ENCODE measurements around the gene PDCD7.

Gene PDCD7

GRCh38 chr15:65174509-65174908 is 40.9 kb upstream of the PDCD7 start:
- Histone ChIP-seq H3K18ac (ENCODE audit: low read depth in 1 of 2, low read length in 2 of 2) (no peak overlapping the region), H2AFZ (ENCODE audit: low read depth, low read length) (no peak overlapping the region), H2BK5ac (ENCODE audit: low read depth, low read length, poor library complexity, severe bottlenecking) (no peak overlapping the region), H2AK5ac (ENCODE audit: low read length, severe bottlenecking) (peak overlapping the region; percentile 29), H2BK12ac (ENCODE audit: low read length in 2 of 2) (no peak overlapping the region), H2BK120ac (ENCODE audit: low read depth, low read length) (no peak overlapping the region), H3K36me3 (ENCODE audit: control insufficient read depth in 1 of 2, insufficient read depth in 2 of 2, low read depth in 1 of 2, low read length in 2 of 2) (peaks cover 21 to 86% of the 10 kb centered on the region in 2 experiments), H3K9me3 (ENCODE audit: control insufficient read depth, low read length) (no peaks in the 10 kb centered on the region), H3K23ac (ENCODE audit: low read length in 2 of 2) (no peak overlapping the region), H3K79me1 (replicated peaks; ENCODE audit: low read length, poor library complexity, severe bottlenecking) (peaks cover 10% of the 10 kb centered on the region), H4K8ac (ENCODE audit: low read length) (no peak overlapping the region), H4K91ac (ENCODE audit: low read length) (no peak overlapping the region), H3K27ac (ENCODE audit: low read length, poor library complexity, severe bottlenecking) (no peak overlapping the region), H3K4me2 (ENCODE audit: low read length, poor library complexity, severe bottlenecking) (no peak overlapping the region), H3K4me1 (ENCODE audit: control insufficient read depth, insufficient read depth, low read depth, low read length) (peaks cover 12% of the 10 kb centered on the region), H3K4ac (ENCODE audit: low read depth in 1 of 2, low read length in 2 of 2) (no peak overlapping the region), H3K9ac (ENCODE audit: low read length) (no peak overlapping the region), H3K14ac (ENCODE audit: low read length in 2 of 2) (no peak overlapping the region), H2BK15ac (ENCODE audit: low read depth, poor library complexity, severe bottlenecking) (no peak overlapping the region), H3K27me3 (ENCODE audit: control insufficient read depth in 1 of 2, insufficient read depth in 1 of 2, low read length in 2 of 2) (no peaks in the 10 kb centered on the region), H3K4me3 (ENCODE audit: insufficient read depth in 1 of 2, low read depth in 1 of 2, low read length in 2 of 2) (no peak overlapping the region)
- no peak for DNase-seq
- 100% methylated on average over 1 of the region's 5 CpGs for WGBS

- Histone ChIP-seq H2AK5ac (ENCODE audit: low read length, severe bottlenecking) (peak overlapping the region; percentile 2), H3K14ac (ENCODE audit: low read length in 2 of 2) (no peak overlapping the region), H3K9me3 (ENCODE audit: control insufficient read depth, low read length) (no peaks in the 10 kb centered on the region), H2BK12ac (ENCODE audit: low read length in 2 of 2) (no peak overlapping the region), H3K36me3 (ENCODE audit: control insufficient read depth in 1 of 2, insufficient read depth in 2 of 2, low read depth in 1 of 2, low read length in 2 of 2) (peaks cover 26 to 74% of the 10 kb centered on the region in 2 experiments), H2BK120ac (ENCODE audit: low read depth, low read length) (no peak overlapping the region), H4K8ac (ENCODE audit: low read length) (no peak overlapping the region), H4K91ac (ENCODE audit: low read length) (no peak overlapping the region), H3K18ac (ENCODE audit: low read depth in 1 of 2, low read length in 2 of 2) (no peak overlapping the region), H2BK5ac (ENCODE audit: low read depth, low read length, poor library complexity, severe bottlenecking) (no peak overlapping the region), H2BK15ac (ENCODE audit: low read depth, poor library complexity, severe bottlenecking) (no peak overlapping the region), H3K4me1 (ENCODE audit: control insufficient read depth, insufficient read depth, low read depth, low read length) (peaks cover 11% of the 10 kb centered on the region), H3K4me2 (ENCODE audit: low read length, poor library complexity, severe bottlenecking) (no peak overlapping the region), H3K23ac (ENCODE audit: low read length in 2 of 2) (no peak overlapping the region), H3K4ac (ENCODE audit: low read depth in 1 of 2, low read length in 2 of 2) (no peak overlapping the region), H3K9ac (ENCODE audit: low read length) (no peak overlapping the region), H3K27ac (ENCODE audit: low read length, poor library complexity, severe bottlenecking) (no peak overlapping the region), H3K4me3 (ENCODE audit: insufficient read depth in 1 of 2, low read depth in 1 of 2, low read length in 2 of 2) (no peak overlapping the region), H2AFZ (ENCODE audit: low read depth, low read length) (no peak overlapping the region), H3K27me3 (ENCODE audit: control insufficient read depth in 1 of 2, insufficient read depth in 1 of 2, low read length in 2 of 2) (no peaks in the 10 kb centered on the region), H3K79me1 (replicated peaks; ENCODE audit: low read length, poor library complexity, severe bottlenecking) (peaks cover 10% of the 10 kb centered on the region)
- DNase-seq = no peak
- WGBS = 86% methylated on average over 3 of the region's 5 CpGs
These were observed 38.9 kb upstream of the PDCD7 start for GRCh38 chr15:65172531-65172930.

- Histone ChIP-seq H3K9me3 (ENCODE audit: control insufficient read depth, low read length) (no peaks in the 10 kb centered on the region), H3K27me3 (ENCODE audit: control insufficient read depth in 1 of 2, insufficient read depth in 1 of 2, low read length in 2 of 2) (no peaks in the 10 kb centered on the region), H2BK5ac (ENCODE audit: low read depth, low read length, poor library complexity, severe bottlenecking) (no peak overlapping the region), H3K36me3 (ENCODE audit: control insufficient read depth in 1 of 2, insufficient read depth in 2 of 2, low read depth in 1 of 2, low read length in 2 of 2) (peaks cover 23 to 68% of the 10 kb centered on the region in 2 experiments), H3K9ac (ENCODE audit: low read length) (no peak overlapping the region), H3K4me2 (ENCODE audit: low read length, poor library complexity, severe bottlenecking) (no peak overlapping the region), H3K23ac (ENCODE audit: low read length in 2 of 2) (no peak overlapping the region), H3K4ac (ENCODE audit: low read depth in 1 of 2, low read length in 2 of 2) (no peak overlapping the region), H3K27ac (ENCODE audit: low read length, poor library complexity, severe bottlenecking) (no peak overlapping the region), H4K91ac (ENCODE audit: low read length) (no peak overlapping the region), H2BK12ac (ENCODE audit: low read length in 2 of 2) (no peak overlapping the region), H4K8ac (ENCODE audit: low read length) (no peak overlapping the region), H2BK15ac (ENCODE audit: low read depth, poor library complexity, severe bottlenecking) (no peak overlapping the region), H3K79me1 (replicated peaks; ENCODE audit: low read length, poor library complexity, severe bottlenecking) (peaks cover 8% of the 10 kb centered on the region), H3K14ac (ENCODE audit: low read length in 2 of 2) (no peak overlapping the region), H3K4me1 (ENCODE audit: control insufficient read depth, insufficient read depth, low read depth, low read length) (peaks cover 8% of the 10 kb centered on the region), H2BK120ac (ENCODE audit: low read depth, low read length) (no peak overlapping the region), H2AFZ (ENCODE audit: low read depth, low read length) (no peak overlapping the region), H3K18ac (ENCODE audit: low read depth in 1 of 2, low read length in 2 of 2) (no peak overlapping the region), H3K4me3 (ENCODE audit: insufficient read depth in 1 of 2, low read depth in 1 of 2, low read length in 2 of 2) (no peak overlapping the region), H2AK5ac (ENCODE audit: low read length, severe bottlenecking) (no peak overlapping the region)
- 100% methylated on average over 4 of the region's 5 CpGs for WGBS
- no peak for DNase-seq
These were observed 37.8 kb upstream of the PDCD7 start for GRCh38 chr15:65171428-65171827.

GRCh38 chr15:65165875-65166274 is 32.3 kb upstream of the PDCD7 start:
- DNase-seq = no peak
- H2BK15ac ChIP-seq (ENCODE audit: low read depth, poor library complexity, severe bottlenecking) = no peak overlapping the region
- H3K18ac ChIP-seq (ENCODE audit: low read depth in 1 of 2, low read length in 2 of 2) = no peak overlapping the region
- no peak overlapping the region for H3K14ac ChIP-seq (ENCODE audit: low read length in 2 of 2)
- no peak overlapping the region for H3K9ac ChIP-seq (ENCODE audit: low read length)
- H2BK12ac ChIP-seq (ENCODE audit: low read length in 2 of 2) = no peak overlapping the region
- H2AFZ ChIP-seq (ENCODE audit: low read depth, low read length) = no peak overlapping the region
- no peak overlapping the region for H2BK5ac ChIP-seq (ENCODE audit: low read depth, low read length, poor library complexity, severe bottlenecking)
- no peak overlapping the region for H3K23ac ChIP-seq (ENCODE audit: low read length in 2 of 2)
- no peaks in the 10 kb centered on the region for H3K9me3 ChIP-seq (ENCODE audit: control insufficient read depth, low read length)
- no peak overlapping the region for H4K91ac ChIP-seq (ENCODE audit: low read length)
- no CpG with 5 or more reads among the region's 2 CpGs for WGBS
- H2BK120ac ChIP-seq (ENCODE audit: low read depth, low read length) = no peak overlapping the region
- H3K4me2 ChIP-seq (ENCODE audit: low read length, poor library complexity, severe bottlenecking) = no peak overlapping the region
- H3K36me3 ChIP-seq (ENCODE audit: control insufficient read depth in 1 of 2, insufficient read depth in 2 of 2, low read depth in 1 of 2, low read length in 2 of 2) = peaks cover 22 to 72% of the 10 kb centered on the region in 2 experiments
- peaks cover 13% of the 10 kb centered on the region for H3K79me1 ChIP-seq (replicated peaks; ENCODE audit: low read length, poor library complexity, severe bottlenecking)
- peaks cover 3% of the 10 kb centered on the region for H3K4me1 ChIP-seq (ENCODE audit: control insufficient read depth, insufficient read depth, low read depth, low read length)
- no peak overlapping the region for H3K4me3 ChIP-seq (ENCODE audit: insufficient read depth in 1 of 2, low read depth in 1 of 2, low read length in 2 of 2)
- H2AK5ac ChIP-seq (ENCODE audit: low read length, severe bottlenecking) = no peak overlapping the region
- no peak overlapping the region for H4K8ac ChIP-seq (ENCODE audit: low read length)
- H3K27ac ChIP-seq (ENCODE audit: low read length, poor library complexity, severe bottlenecking) = no peak overlapping the region
- no peak overlapping the region for H3K4ac ChIP-seq (ENCODE audit: low read depth in 1 of 2, low read length in 2 of 2)
- no peaks in the 10 kb centered on the region for H3K27me3 ChIP-seq (ENCODE audit: control insufficient read depth in 1 of 2, insufficient read depth in 1 of 2, low read length in 2 of 2)
